ENCODE measurements around the gene GRM8.

Gene GRM8

DNA sequence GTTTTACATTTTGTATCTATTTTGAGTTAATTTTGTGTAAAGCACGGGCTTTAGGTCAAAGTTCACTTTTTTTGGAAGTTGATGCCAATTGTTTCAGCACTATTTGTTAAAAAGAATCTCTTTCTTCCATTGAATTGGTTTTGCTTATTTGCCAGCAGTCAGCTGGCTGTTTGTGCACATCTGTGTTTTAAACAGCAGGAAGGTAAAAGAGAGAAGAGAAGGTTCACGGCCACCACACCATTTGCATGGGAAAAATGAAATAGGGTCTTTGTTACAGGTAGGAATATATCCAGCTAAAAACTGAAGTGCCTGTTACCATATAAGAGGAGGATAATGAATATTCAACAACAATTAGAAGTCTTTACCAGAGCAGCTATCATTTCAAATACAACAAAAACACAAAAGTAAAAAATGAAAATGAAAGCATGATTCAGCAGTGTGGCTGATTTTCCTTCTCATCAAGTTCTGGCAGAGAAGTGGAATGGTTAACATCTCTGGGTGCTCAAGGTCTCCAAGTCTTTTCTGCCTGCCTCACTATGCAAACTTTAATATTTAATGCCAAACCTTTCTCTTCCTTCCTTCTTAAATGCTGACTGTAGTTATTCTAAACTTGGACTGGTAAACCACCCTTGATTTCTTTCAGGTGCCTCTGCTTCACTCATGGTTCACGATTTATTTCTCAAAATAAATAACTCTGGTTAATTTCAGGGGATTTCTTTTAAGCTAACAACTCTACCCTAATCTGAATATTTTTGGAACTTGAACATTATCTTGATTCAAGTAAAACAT is 841.5 kb downstream of the GRM8 start:
- Histone ChIP-seq H3K27me3 (ENCODE audit: control insufficient read depth in 1 of 2, insufficient read depth in 2 of 2, low read length in 2 of 2) (no peaks in the 10 kb centered on the region), H3K36me3 (ENCODE audit: insufficient read depth, low read length) (no peaks in the 10 kb centered on the region), H3K4me3 (ENCODE audit: low read depth in 1 of 2, low read length in 2 of 2) (no peak overlapping the region), H3K27ac (ENCODE audit: low read depth, low read length) (no peak overlapping the region), H3K9ac (ENCODE audit: low read length) (no peak overlapping the region), H3K9me3 (ENCODE audit: low read length) (no peaks in the 10 kb centered on the region), H3K4me1 (ENCODE audit: insufficient read depth, low read length) (no peaks in the 10 kb centered on the region)

DNA sequence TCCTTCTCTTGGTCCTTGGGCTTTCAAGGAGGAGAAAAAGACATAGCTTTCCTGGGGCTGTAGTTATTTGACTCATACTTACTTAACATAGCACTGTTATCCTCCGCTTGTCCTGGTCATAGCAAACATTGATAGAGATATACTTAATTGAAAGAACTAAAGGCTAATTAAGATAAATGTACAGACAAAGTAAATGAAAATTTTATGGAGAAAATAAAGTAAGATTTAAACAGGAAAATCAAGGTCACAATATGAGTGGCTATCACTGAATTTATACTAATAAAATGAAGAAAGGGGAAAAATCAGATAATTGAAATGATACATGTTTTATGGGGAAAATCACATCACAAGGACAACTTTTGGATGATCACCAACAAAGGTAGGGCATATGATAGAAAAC is 849.7 kb downstream of the GRM8 start:
- Histone ChIP-seq H3K27me3 (ENCODE audit: control insufficient read depth in 1 of 2, insufficient read depth in 2 of 2, low read length in 2 of 2) (no peaks in the 10 kb centered on the region), H3K27ac (ENCODE audit: low read depth, low read length) (no peak overlapping the region), H3K36me3 (ENCODE audit: insufficient read depth, low read length) (no peaks in the 10 kb centered on the region), H3K4me1 (ENCODE audit: insufficient read depth, low read length) (no peaks in the 10 kb centered on the region), H3K4me3 (ENCODE audit: low read depth in 1 of 2, low read length in 2 of 2) (no peak overlapping the region), H3K9ac (ENCODE audit: low read length) (no peak overlapping the region), H3K9me3 (ENCODE audit: low read length) (no peaks in the 10 kb centered on the region)

DNA sequence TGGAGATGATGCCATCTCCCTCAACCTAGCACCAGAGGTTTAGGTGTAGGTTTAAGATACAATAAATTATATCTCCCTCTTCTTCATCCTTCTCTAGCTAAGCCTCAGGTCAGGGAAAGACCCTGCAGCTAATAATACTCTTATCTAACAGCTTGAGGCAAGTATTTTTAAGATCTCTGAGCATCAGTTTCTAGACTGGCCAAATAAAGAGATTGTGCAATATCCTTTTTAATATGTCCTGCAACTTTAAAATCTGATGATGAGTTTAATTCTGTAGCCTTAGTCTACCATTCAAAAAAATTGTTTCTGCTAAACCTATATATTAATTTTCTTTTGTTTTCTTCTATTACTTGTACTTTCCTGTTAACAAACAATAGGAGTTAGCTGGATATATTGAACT is 850.8 kb downstream of the GRM8 start:
- H3K27me3 ChIP-seq (ENCODE audit: control insufficient read depth in 1 of 2, insufficient read depth in 2 of 2, low read length in 2 of 2), result no peaks in the 10 kb centered on the region
- H3K4me1 ChIP-seq (ENCODE audit: insufficient read depth, low read length), result no peaks in the 10 kb centered on the region
- no peaks in the 10 kb centered on the region for H3K9me3 ChIP-seq (ENCODE audit: low read length)
- no peak overlapping the region for H3K27ac ChIP-seq (ENCODE audit: low read depth, low read length)
- H3K36me3 ChIP-seq (ENCODE audit: insufficient read depth, low read length), result no peaks in the 10 kb centered on the region
- H3K4me3 ChIP-seq (ENCODE audit: low read depth in 1 of 2, low read length in 2 of 2), result no peak overlapping the region
- H3K9ac ChIP-seq (ENCODE audit: low read length), result no peak overlapping the region

DNA sequence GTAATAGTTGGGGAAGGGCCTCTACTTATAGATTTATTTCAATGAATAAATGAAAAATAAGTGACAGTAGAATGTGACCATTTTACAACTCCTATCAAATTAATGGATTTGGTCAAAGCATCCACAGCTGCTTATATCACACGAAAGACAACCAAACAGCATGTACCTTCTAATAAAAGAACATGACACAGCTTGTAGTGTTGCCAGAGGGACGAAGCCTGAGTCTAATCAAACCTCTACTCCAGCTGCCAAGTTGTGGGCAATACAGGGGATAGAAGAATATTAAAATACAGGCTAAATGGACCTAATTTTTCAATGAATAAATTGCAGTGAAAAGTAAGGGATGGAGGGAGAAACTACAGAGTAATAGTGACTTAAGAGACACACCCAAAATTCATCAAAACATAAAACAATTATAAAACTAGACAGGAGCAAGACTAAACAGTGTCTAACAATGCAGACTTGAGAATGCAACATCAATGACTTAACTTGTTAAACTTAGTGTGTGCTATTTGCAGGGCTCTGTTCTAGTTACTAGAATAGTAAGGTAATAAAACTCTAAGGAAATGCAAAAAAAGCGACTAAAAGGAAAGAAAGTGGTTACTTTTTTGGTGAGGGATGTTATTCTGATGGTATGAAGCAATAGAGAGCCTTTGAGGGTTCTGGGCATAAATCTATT is 853.8 kb downstream of the GRM8 start:
- Histone ChIP-seq H3K4me1 (ENCODE audit: insufficient read depth, low read length) (no peaks in the 10 kb centered on the region), H3K9me3 (ENCODE audit: low read length) (no peaks in the 10 kb centered on the region), H3K9ac (ENCODE audit: low read length) (no peak overlapping the region), H3K4me3 (ENCODE audit: low read depth in 1 of 2, low read length in 2 of 2) (no peak overlapping the region), H3K36me3 (ENCODE audit: insufficient read depth, low read length) (no peaks in the 10 kb centered on the region), H3K27ac (ENCODE audit: low read depth, low read length) (no peak overlapping the region), H3K27me3 (ENCODE audit: control insufficient read depth in 1 of 2, insufficient read depth in 2 of 2, low read length in 2 of 2) (no peaks in the 10 kb centered on the region)

DNA sequence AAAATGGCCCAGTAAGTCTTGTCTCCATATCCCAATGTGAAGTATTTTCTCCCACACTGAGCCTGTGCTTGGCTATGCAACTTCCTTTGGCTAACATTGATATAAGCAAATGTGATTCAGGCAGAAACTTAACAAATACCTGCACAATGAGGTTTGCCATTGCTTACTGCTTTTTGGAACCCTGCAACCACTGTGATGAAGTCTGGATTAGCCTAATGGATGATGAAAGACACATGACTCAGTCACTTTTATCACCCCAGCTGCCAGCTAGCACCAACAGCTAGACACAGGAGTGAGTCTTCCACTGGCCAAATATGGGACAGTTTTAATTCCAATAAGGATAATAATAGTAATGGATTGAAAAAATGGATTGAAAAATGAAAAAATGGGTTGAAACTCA is 854.5 kb downstream of the GRM8 start:
- Histone ChIP-seq H3K9ac (ENCODE audit: low read length) (no peak overlapping the region), H3K27me3 (ENCODE audit: control insufficient read depth in 1 of 2, insufficient read depth in 2 of 2, low read length in 2 of 2) (no peaks in the 10 kb centered on the region), H3K27ac (ENCODE audit: low read depth, low read length) (no peak overlapping the region), H3K4me3 (ENCODE audit: low read depth in 1 of 2, low read length in 2 of 2) (no peak overlapping the region), H3K9me3 (ENCODE audit: low read length) (no peaks in the 10 kb centered on the region), H3K4me1 (ENCODE audit: insufficient read depth, low read length) (no peaks in the 10 kb centered on the region), H3K36me3 (ENCODE audit: insufficient read depth, low read length) (no peaks in the 10 kb centered on the region)

DNA sequence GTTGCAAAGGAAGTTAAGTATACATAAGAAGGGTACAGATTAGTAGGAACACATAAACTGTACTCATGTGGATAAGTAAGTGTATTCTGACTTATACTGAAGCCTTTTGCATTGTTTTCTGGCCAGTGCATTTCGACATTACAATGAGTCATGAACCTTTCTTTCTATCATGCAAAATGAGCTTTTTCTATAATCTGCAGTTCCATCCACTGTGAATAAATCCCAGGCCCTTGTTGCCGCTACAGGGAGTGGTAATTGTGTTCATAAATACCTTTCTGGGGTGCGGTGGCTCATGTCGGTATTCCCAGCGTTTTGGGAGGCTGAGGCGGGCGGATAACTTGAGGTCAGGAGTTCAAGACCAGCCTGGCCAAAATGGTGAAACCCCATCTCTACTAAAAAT is 858.3 kb downstream of the GRM8 start:
- H3K9ac ChIP-seq (ENCODE audit: low read length), result no peak overlapping the region
- no peaks in the 10 kb centered on the region for H3K9me3 ChIP-seq (ENCODE audit: low read length)
- no peaks in the 10 kb centered on the region for H3K36me3 ChIP-seq (ENCODE audit: insufficient read depth, low read length)
- H3K4me1 ChIP-seq (ENCODE audit: insufficient read depth, low read length), result no peaks in the 10 kb centered on the region
- H3K27ac ChIP-seq (ENCODE audit: low read depth, low read length), result no peak overlapping the region
- H3K27me3 ChIP-seq (ENCODE audit: control insufficient read depth in 1 of 2, insufficient read depth in 2 of 2, low read length in 2 of 2), result no peaks in the 10 kb centered on the region
- H3K4me3 ChIP-seq (ENCODE audit: low read depth in 1 of 2, low read length in 2 of 2), result no peak overlapping the region
